ENCODE measurements around the gene SIX5.

DNA sequence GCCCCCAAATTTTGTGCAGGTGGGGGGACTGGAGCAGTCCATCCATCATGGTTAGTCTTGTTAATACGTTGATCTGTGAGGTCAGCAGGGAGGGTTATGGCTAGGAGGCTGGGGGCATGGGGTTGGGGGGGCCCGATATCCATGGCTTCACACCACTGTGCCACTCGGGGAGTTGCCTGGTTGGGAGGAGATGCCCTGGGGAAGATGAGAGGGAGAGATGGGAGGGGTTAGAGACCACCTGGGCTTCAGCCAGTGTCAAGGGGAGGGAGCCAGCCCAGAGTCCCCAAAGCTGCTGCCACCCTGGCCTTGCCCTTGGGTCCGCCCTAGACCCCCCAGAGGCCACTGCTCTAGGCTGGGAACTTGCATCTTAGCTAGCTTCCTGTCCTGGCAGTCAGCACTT lies 15.0 kb upstream of the SIX5 start:
- TF ChIP-seq SIN3A (IDR thresholded peaks at IDR 0.05; ENCODE audit: borderline replicate concordance, insufficient read depth, low read depth, low read length) (no peak), TCF7L2 (IDR thresholded peaks at IDR 0.05; ENCODE audit: low read depth, low read length) (no peak)
- TF ChIP-seq, protein P1, sequence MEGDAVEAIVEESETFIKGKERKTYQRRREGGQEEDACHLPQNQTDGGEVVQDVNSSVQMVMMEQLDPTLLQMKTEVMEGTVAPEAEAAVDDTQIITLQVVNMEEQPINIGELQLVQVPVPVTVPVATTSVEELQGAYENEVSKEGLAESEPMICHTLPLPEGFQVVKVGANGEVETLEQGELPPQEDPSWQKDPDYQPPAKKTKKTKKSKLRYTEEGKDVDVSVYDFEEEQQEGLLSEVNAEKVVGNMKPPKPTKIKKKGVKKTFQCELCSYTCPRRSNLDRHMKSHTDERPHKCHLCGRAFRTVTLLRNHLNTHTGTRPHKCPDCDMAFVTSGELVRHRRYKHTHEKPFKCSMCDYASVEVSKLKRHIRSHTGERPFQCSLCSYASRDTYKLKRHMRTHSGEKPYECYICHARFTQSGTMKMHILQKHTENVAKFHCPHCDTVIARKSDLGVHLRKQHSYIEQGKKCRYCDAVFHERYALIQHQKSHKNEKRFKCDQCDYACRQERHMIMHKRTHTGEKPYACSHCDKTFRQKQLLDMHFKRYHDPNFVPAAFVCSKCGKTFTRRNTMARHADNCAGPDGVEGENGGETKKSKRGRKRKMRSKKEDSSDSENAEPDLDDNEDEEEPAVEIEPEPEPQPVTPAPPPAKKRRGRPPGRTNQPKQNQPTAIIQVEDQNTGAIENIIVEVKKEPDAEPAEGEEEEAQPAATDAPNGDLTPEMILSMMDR (IDR thresholded peaks at IDR 0.05) = no peak
